Loucy (cell line): ENCODE measurements around the gene MCC.

Experiments used
- H2AFZ ChIP-seq: fragments of 200-600 bp; sonication (generic); 2 replicates; pipeline ENCODE4 v1.6.0; 2016; ENCODE audit warnings: antibody characterized with exemption, mild to moderate bottlenecking, low read length, moderate library complexity
- H3F3A ChIP-seq: fragments of 200-600 bp; 2 replicates; pipeline ENCODE4 v1.6.0; 2016; ENCODE audit warnings: antibody characterized with exemption, low read depth, mild to moderate bottlenecking
- H3K27me3 ChIP-seq: fragments of 200-600 bp; sonication (generic); 2 replicates; pipeline ENCODE4 v1.6.1; 2014; ENCODE audit warnings: low read length, mild to moderate bottlenecking; ENCODE audit not compliant: insufficient read depth, poor library complexity, severe bottlenecking
- H3K36me3 ChIP-seq: fragments of 200-600 bp; sonication (generic); 2 replicates; pipeline ENCODE4 v1.6.1; 2016; ENCODE audit warnings: low read length; ENCODE audit not compliant: insufficient read depth
- H3K4me1 ChIP-seq: fragments of 200-600 bp; sonication (generic); 2 replicates; pipeline ENCODE4 v1.5.1; 2014; ENCODE audit warnings: low read length, mild to moderate bottlenecking; ENCODE audit not compliant: insufficient read depth, poor library complexity, severe bottlenecking
- H3K4me2 ChIP-seq: fragments of 200-600 bp; sonication (generic); 2 replicates; pipeline ENCODE4 v1.6.0; 2014; ENCODE audit warnings: antibody characterized with exemption, low read length, low read depth, mild to moderate bottlenecking; ENCODE audit not compliant: poor library complexity, severe bottlenecking
- H3K4me3 ChIP-seq: fragments of 200-600 bp; sonication (generic); 2 replicates; pipeline ENCODE4 v1.5.1; 2014; ENCODE audit warnings: low read length, mild to moderate bottlenecking, mixed read lengths; ENCODE audit not compliant: poor library complexity, severe bottlenecking
- H3K79me2 ChIP-seq: fragments of 200-600 bp; sonication (generic); 2 replicates; pipeline ENCODE4 v1.6.1; 2014; ENCODE audit warnings: low read length; ENCODE audit not compliant: insufficient read depth
- H3K9ac ChIP-seq: fragments of 200-600 bp; sonication (generic); 2 replicates; pipeline ENCODE4 v1.6.0; 2014; ENCODE audit warnings: mild to moderate bottlenecking, low read depth, low read length, moderate library complexity; ENCODE audit not compliant: poor library complexity, severe bottlenecking
- H3K9me2 ChIP-seq: fragments of 200-600 bp; sonication (generic); replicated peaks from 2 replicates; pipeline ENCODE4 v1.6.1; 2016; ENCODE audit warnings: low read depth, low read length, mixed read lengths
- H3K9me3 ChIP-seq: fragments of 200-600 bp; sonication (generic); 2 replicates; pipeline ENCODE4 v1.6.1; 2014; ENCODE audit warnings: mild to moderate bottlenecking, antibody characterized with exemption, low read length, low read depth; ENCODE audit not compliant: insufficient read depth
- H4K20me1 ChIP-seq: fragments of 200-600 bp; sonication (generic); 2 replicates; pipeline ENCODE4 v1.6.0; 2014; ENCODE audit warnings: antibody characterized with exemption, low read length, mild to moderate bottlenecking; ENCODE audit not compliant: insufficient read depth, poor library complexity, severe bottlenecking
- CTCF ChIP-seq: fragments of 200-600 bp; sonication (generic); conservative IDR thresholded peaks from 2 replicates; pipeline ENCODE4 v1.5.1; 2014; ENCODE audit warnings: mild to moderate bottlenecking, antibody characterized with exemption, low read length
- EZH2phosphoT487 ChIP-seq: fragments of 200-600 bp; IDR thresholded peaks from 2 replicates; pipeline ENCODE4 v1.6.1; 2018; ENCODE audit warnings: antibody characterized with exemption, mild to moderate bottlenecking, moderate library complexity, borderline replicate concordance

Gene MCC

GRCh38 chr5:113099822-113100221, 388.4 kb downstream of the MCC start:
- Histone ChIP-seq H3K27me3 (no peaks in the 10 kb centered on the region), H3K36me3 (peaks cover 10% of the 10 kb centered on the region; the same call in 1 of the 2 replicates), H3K4me2 (no peak overlapping the region), H3K9me3 (no peaks in the 10 kb centered on the region), H3K4me3 (no peak overlapping the region), H3F3A (no peaks in the 10 kb centered on the region), H3K79me2 (no peaks in the 10 kb centered on the region), H3K4me1 (no peaks in the 10 kb centered on the region), H2AFZ (no peak overlapping the region), H3K9ac (no peak overlapping the region), H4K20me1 (no peaks in the 10 kb centered on the region), H3K9me2 (no peaks in the 10 kb centered on the region)
- TF ChIP-seq CTCF, result no peak
- no peak for TF ChIP-seq EZH2phosphoT487

GRCh38 chr5:113098378-113098777, 389.9 kb downstream of the MCC start:
- Histone ChIP-seq H3K27me3 (no peaks in the 10 kb centered on the region), H3K36me3 (peaks cover 10% of the 10 kb centered on the region; the same call in 1 of the 2 replicates), H3K9me3 (no peaks in the 10 kb centered on the region), H3K79me2 (no peaks in the 10 kb centered on the region), H3K4me2 (no peak overlapping the region), H3K9me2 (no peaks in the 10 kb centered on the region), H3K4me3 (no peak overlapping the region), H3K9ac (no peak overlapping the region), H3K4me1 (no peaks in the 10 kb centered on the region), H2AFZ (no peak overlapping the region), H3F3A (no peaks in the 10 kb centered on the region), H4K20me1 (no peaks in the 10 kb centered on the region)
- no peak for TF ChIP-seq CTCF
- no peak for TF ChIP-seq EZH2phosphoT487

- Histone ChIP-seq H3F3A (no peaks in the 10 kb centered on the region), H3K27me3 (no peaks in the 10 kb centered on the region), H3K9me3 (no peaks in the 10 kb centered on the region), H3K4me3 (no peak overlapping the region), H3K36me3 (no peaks in the 10 kb centered on the region), H3K79me2 (no peaks in the 10 kb centered on the region), H3K4me1 (no peaks in the 10 kb centered on the region), H3K9me2 (no peaks in the 10 kb centered on the region), H4K20me1 (no peaks in the 10 kb centered on the region), H3K4me2 (no peak overlapping the region), H3K9ac (no peak overlapping the region), H2AFZ (no peak overlapping the region)
- no peak for TF ChIP-seq EZH2phosphoT487
- TF ChIP-seq CTCF, result no peak
These were observed 392.4 kb downstream of the MCC start for GRCh38 chr5:113095831-113096230.
